HG02938 (cell line): ENCODE data around the gene CRIP1.

Experiments used
- ATAC-seq: cut with Tn5 transposase; IDR thresholded peaks from one replicate; pipeline ENCODE4 v1.9.1; 2021; ENCODE audit warnings: mild to moderate bottlenecking, moderate library complexity; ENCODE audit not compliant: unreplicated experiment

CRIP1 gene

DNA sequence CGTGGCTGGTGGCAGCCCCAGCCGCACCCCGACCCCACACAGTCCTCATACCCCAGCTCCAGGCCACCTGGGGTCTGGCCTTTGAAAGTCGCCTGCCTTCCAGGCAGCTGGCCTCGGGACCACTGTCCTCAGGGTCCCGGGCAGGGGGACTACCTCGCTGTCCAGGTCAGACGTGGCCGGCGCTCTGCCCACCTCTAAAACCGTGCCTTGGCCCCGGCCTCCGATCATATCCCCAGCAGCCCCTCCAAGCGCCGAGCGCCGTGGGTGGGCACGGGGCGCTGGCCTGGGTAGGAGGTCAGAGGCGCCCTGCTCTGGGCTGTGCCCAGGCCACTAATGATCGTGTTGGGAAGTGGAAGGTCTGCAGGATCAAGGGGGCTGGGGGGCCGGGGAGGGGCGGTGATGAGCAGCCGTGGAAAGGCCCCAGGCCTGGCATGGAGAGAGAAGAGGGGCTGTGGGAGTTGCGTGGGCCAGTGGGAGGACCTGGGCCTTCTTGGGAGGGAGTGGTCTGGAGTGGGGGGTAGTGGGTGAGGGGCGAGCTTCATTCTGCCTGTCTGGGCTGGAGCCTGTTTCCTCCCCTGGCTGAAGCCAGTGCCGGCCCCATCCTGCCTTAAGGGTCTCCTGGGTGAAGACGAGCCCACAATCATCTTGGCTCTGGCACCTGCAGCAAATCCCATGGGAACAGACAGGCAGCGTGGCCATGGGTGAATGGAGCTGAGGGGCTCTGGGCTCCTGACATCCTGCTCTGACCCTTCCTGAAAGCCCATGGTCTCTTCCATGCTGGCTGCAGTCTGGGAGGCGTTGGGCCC, 44.6 kb downstream of the CRIP1 start:
- ATAC-seq: no peak

DNA sequence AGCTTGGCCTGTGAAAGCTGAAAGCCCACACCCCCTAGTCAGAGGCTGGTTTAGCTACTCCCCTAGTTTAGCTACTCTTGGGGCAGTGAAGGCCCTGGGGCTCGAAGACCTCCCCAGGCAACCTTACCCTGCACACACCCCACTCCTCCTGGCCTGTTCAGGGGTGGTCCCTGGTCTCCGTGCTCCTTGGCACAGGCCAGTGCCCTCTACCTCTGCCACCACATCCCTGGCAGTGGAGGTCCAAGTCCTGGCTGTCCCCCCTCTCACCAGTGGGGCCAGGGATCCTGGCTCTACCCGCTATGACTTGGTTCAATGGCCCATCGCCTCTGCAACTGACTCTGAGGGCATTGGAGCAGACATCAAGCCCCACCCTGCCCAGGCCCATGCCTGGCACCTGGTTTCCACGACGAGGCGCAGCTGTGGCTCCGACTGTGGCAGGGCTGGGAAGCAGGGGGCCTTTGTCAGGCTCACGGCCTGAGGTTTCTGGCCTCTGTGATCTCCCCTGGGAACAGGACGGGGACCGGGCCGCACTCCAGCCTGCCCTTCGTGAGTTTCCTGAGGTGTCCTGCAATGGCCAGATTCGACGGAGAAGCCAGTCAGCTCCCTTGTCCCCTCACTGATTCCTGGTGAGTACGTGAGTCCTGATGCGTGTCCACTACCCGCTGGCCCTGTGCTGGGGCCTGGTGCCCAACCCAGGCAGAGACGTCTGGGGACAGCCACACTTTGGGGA, 45.4 kb downstream of the CRIP1 start:
- ATAC-seq: no peak

GRCh38 chr14:105532735-105533141, 46.1 kb downstream of the CRIP1 start:
- ATAC-seq: no peak

- ATAC-seq: no peak
Observed at GRCh38 chr14:105533391-105533790, 46.7 kb downstream of the CRIP1 start.

DNA sequence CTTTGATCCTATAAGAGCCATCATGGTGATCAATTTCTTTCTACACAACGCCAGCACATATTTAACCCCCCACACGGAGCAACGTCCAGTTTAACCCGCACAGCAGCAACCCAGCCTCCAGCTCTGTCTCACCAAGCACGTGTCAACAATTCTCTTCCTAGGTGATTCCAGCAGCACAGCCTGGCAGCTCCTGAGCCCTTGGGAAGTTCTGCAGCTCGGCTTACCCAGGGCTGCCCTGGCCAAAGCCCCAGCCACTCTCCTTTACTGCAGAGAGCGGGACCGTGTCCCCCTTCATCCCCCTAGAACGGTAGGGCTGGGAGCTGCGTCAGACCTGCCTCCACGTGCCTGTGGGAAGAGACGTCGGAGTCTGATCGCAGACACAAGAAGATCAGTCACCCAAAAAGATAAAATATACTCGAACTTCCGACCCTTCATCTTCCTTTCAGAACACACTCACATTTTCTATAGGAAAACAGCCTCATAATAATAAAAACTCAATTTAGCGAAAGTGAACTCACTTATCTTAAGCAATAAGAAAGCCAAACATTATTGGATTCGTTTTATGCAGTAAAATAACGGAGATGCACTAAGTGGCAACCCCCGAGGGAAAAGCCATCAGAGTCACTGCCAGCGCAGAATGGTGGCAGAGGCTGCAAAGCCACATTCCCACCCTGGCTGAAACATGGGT, 47.3 kb downstream of the CRIP1 start:
- no peak for ATAC-seq

DNA sequence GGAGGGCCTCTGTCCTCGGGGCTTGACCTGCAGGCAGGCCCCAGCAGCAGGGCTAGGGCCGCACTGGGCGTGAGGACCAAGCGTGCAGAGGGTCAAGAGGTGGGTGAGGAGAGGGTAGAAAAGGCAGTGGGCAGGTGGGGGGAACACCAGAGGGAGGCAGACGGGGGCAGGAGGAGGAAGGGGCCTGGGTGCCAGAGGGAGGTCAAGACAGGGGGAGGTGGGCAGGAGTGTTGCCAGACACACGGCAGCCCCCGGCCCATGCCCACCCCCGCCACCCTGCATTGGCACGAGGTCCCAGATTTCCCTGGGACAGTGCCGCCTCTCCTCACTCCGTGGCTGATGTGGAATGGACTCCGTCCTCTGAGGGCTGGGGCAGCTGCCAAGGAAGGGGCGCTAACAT, 47.9 kb downstream of the CRIP1 start:
- no peak for ATAC-seq

- no peak for ATAC-seq
Observed at GRCh38 chr14:105536051-105536450, 49.4 kb downstream of the CRIP1 start.

GRCh38 chr14:105536691-105537579, 50.2 kb downstream of the CRIP1 start:
- no peak for ATAC-seq

DNA sequence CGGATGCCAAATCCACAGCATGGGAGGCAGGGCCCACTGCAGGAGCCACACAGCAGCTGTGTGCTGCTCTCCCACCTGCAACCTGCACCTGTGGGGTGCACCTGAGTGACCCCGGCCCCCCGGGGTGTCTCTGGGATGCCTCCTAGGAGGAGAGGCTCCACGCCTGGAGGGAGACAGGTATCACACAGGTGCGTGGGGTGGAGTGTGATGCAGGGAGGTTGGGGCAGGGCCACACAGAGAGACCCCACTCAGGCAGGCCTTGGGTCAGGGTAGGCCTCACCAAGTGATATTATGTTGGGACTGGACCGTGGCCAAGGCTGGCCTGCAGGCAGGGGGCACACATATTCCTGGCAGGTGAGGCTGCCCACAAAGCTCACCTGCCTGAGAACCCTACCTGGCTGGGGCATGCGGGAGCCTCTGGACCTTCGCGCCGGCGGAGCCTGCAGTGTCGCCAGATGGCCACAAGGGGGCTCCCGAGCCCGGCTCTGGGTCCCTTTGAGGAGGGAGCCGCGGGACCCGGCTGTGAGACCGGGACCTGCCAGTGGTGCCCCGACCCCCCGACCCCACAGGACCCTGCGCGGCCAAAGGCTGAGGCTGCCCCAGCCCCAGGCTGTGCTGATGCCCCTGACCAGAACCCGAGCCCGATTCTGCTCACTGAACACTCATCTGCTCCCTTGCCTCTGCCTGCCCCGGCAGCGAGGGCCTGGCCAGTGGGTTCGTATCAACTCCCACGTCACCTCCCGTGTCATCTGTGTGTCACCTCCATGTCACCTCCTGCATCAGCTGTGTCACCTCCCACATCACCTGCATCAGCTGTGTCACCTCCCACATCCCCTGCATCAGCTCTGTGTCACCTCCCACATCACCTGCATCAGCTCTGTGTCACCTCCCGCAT, 51.1 kb downstream of the CRIP1 start:
- no peak for ATAC-seq
